ENCODE measurements around the gene ATP1A3. TPM values are rescaled to one million over a fixed set of nuclear protein-coding genes. Genes with fewer than 3 reads are reported as not detected.

ATP1A3 gene
- total RNA-seq, 3 donors from 2014 or later, result 2.8 to 4.9 (median 3.7) TPM

DNA sequence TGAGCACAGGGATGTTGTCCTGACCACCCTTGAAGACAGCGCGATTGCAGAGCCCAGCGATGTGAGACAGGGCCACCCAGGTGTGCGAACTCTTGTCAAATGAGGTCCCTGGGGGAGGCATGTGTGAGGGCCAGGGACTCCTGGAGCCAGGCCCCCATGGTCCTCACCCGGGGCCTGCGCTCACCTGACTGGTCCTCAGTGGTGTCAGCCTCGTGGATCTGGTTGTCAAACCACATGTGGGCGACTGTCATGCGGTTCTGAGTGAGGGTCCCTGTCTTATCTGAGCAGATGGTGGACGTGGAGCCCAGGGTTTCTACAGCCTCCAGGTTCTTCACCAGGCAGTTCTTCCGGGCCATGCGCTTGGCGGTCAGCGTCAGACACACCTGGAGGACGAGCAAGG lies 12.3 kb downstream of the ATP1A3 start:
- Mint-ChIP-seq H3K4me3 (no peak overlapping the region), H3K27me3 (ENCODE audit: low read depth) (no peaks in the 10 kb centered on the region), H3K36me3 (ENCODE audit: insufficient read depth) (no peaks in the 10 kb centered on the region), H3K9me3 (no peaks in the 10 kb centered on the region), H3K4me1 (ENCODE audit: low read depth) (no peaks in the 10 kb centered on the region)
- ATAC-seq (no peak), DNase-seq (no peak)

DNA sequence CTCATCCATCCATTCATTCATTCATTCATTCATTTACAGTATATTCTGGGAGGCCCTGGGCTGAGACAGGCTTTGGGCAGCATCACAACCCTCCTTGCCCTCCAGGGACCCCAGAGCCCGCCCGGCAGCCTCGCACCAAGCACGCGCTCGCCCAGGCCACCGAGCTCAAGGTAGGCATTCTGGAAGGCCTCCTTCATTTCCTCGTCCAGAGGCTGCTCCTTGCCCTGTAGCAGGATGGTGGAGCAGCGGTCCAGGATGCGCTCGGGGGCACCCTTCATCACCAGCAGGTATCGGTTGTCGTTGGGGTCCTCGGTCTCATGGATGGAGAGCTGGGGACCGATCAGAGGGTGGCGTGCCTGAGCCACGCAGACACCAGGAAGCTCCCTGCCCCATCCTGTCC lies 15.6 kb downstream of the ATP1A3 start:
- ATAC-seq (no peak), DNase-seq (no peak)
- Mint-ChIP-seq H3K36me3 (ENCODE audit: insufficient read depth) (peaks cover 1% of the 10 kb centered on the region), H3K4me3 (no peak overlapping the region), H3K9me3 (no peaks in the 10 kb centered on the region), H3K27me3 (ENCODE audit: low read depth) (no peaks in the 10 kb centered on the region), H3K4me1 (ENCODE audit: low read depth) (no peaks in the 10 kb centered on the region)

DNA sequence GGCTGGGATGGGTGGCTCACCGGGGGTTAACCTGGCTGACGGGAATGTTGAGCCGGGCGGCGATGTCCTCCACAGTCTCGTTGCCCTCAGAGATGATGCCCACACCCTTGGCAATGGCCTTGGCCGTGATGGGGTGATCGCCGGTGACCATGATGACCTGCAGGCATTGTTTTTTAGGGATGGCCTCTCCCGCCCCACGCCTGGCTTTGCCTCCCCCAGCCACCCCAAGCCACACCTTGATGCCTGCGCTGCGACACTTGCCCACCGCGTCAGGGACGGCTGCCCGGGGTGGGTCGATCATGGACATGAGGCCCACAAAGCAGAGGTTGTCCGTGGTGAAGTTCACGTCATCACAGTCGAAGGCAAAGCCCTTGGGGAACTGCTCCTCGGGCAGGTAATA lies 16.1 kb downstream of the ATP1A3 start:
- H3K36me3 Mint-ChIP-seq (ENCODE audit: insufficient read depth), result peaks cover 1% of the 10 kb centered on the region
- DNase-seq (no peak), ATAC-seq (no peak)
- H3K27me3 Mint-ChIP-seq (ENCODE audit: low read depth), result no peaks in the 10 kb centered on the region
- no peaks in the 10 kb centered on the region for H3K9me3 Mint-ChIP-seq
- H3K4me1 Mint-ChIP-seq (ENCODE audit: low read depth), result no peaks in the 10 kb centered on the region
- no peak overlapping the region for H3K4me3 Mint-ChIP-seq

DNA sequence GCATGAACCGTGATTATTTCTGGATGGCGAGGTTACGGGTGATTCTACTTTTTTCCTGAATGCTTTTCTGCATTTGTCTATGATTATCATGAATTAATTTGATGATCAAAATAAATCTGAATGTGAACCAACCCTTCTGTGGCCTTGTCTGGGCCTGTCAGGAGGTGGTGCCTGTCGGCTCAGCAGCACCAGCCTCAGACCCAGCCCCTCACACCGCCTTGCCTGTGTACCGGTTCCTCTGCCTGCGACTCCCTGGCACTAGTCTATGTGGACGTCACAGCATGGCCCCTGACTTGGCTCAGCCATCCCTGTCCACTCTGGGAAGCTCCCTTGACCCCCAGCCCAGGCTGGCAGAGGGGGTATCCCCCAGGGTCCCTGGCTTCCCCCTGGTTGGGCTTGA lies 19.4 kb downstream of the ATP1A3 start:
- Mint-ChIP-seq H3K9me3 (no peaks in the 10 kb centered on the region), H3K36me3 (ENCODE audit: insufficient read depth) (peaks cover 1% of the 10 kb centered on the region), H3K4me3 (no peak overlapping the region), H3K27me3 (ENCODE audit: low read depth) (no peaks in the 10 kb centered on the region), H3K4me1 (ENCODE audit: low read depth) (no peaks in the 10 kb centered on the region)
- no peak for ATAC-seq
- no peak for DNase-seq

DNA sequence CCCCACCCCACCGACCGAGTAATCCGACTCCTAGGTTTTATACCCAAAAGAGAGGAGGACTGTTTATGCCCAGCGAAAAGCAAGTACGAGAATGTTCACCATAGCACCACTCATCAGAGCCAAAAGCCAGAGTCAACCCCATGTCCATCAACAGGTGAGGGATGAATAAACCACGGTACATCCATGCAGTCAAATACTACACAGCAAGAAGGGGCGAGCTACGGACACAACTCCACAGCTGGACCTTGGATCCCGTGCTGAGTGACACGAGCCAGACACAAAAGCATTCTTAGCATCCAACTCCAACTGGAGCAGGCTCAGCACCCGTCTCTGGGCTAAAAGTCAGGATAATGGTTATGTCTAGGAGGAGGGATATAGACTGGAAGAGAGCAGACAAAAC lies 22.7 kb downstream of the ATP1A3 start:
- Mint-ChIP-seq H3K4me3 (no peak overlapping the region), H3K36me3 (ENCODE audit: insufficient read depth) (peaks cover 1% of the 10 kb centered on the region), H3K27me3 (ENCODE audit: low read depth) (no peaks in the 10 kb centered on the region), H3K4me1 (ENCODE audit: low read depth) (no peaks in the 10 kb centered on the region), H3K9me3 (no peaks in the 10 kb centered on the region)
- ATAC-seq (no peak), DNase-seq (no peak)

DNA sequence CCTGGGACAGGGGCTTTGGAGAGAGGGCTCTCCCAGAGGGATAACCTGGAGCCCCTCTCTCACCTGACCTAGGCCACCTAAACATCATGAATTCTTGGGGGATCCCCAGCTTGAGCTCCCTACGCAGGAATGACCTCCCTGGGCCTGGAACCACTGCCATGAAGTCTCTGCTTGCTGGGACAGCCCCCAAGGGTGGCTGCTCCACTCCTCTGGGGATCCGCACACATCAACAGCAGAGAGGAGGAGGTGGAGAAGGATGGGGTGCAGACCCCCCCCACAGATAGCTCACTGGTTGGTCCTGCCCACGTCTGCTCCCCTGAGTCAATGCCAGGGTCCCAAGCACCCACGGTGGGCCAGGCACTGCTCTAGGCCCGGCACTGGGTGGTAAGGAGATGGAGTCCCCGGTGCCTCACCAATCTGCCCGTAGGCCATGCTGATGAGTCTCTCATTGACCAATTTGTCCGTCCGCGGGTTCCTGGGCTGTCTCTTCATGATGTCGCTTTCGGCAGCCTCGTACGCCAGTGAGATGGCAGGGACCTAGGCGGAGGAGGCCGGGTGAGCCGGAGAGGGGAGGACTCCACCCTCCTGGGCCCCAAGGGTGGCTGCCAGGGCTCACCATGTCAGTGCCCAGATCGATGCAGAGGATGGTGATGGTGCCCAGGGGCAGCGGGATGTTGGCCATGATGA lies 24.1 kb downstream of the ATP1A3 start:
- Mint-ChIP-seq H3K9me3 (no peaks in the 10 kb centered on the region), H3K27me3 (ENCODE audit: low read depth) (no peaks in the 10 kb centered on the region), H3K36me3 (ENCODE audit: insufficient read depth) (peaks cover 1% of the 10 kb centered on the region), H3K4me3 (no peak overlapping the region), H3K4me1 (ENCODE audit: low read depth) (no peaks in the 10 kb centered on the region)
- DNase-seq, result no peak
- no peak for ATAC-seq

DNA sequence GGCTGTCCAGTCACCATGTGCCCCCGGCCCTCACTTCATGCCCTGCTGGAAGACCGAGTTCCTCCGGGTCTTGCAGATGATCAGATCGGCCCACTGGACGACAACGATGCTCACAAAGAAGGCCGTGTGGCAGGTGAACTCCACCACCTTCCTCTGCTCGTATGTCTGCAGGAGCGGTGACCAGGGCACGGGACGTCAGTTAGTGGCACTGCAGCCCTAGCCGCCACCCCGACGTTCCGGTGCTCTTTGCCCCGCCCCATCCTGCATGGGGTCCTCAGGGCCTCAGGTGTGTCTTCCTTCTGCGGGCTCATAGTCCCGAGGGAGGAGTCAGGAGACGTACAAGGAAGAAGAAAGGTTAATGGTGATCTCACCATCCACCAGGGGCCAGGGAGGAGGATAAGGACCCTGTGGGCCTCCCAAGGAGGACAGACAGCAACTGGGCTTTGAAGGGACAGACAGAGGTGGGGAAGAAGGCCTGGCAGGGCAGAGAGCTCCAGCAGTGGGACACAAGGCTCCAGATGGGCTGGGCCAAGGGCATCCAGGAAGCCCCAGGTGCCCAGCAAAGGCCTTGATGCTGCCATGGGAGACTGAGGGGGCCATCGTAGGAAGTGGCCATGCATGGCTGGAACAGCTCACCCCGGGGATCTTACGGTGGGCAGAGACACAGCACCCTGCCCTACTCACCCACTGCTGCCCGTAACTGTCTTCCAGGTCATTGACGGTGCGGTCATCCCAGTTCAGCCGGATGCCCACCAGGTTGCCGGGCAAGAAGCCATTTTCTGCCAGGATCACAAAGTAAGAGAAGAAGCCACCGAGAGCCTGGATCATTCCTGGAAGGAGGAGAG lies 25.1 kb downstream of the ATP1A3 start:
- DNase-seq (no peak), ATAC-seq (no peak)
- Mint-ChIP-seq H3K9me3 (no peaks in the 10 kb centered on the region), H3K4me1 (ENCODE audit: low read depth) (no peaks in the 10 kb centered on the region), H3K36me3 (ENCODE audit: insufficient read depth) (no peaks in the 10 kb centered on the region), H3K4me3 (no peak overlapping the region), H3K27me3 (ENCODE audit: low read depth) (no peaks in the 10 kb centered on the region)

DNA sequence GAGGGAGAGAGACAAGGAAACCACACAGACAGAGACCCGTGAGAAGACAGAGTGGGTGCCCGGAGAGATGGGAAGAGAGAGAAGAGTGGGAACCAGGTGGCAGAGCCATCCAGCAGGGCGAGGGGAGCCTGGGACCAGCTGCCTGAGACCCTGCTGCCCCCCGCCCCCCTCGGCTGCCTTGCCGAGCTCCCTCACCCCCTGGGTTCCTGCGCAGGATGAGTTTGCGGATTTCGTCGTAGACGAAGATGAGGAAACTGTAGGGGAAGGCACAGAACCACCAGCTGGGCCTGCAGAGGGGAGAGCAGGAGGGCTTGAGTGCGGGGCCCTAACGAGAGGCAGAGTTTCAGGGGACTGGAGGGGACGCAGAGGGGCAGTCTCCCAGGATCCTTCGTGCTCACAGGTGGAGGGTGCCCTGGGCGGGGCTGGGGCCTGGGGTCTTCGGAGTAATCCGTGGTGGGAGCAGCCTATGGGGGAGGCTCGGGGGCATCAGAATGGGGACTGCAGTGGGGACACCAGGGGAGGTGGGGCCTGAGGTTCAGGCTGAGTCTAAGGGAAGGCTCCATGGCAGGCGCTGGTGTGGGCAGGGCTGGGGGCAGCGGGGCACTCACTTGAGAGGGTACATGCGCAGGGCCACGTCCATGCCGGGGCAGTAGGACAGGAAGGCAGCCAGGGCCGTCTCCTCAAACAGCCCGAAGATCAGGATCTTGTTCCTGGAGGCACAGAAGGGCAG lies 26.8 kb downstream of the ATP1A3 start:
- DNase-seq (no peak), ATAC-seq (no peak)
- H3K4me1 Mint-ChIP-seq (ENCODE audit: low read depth), result no peaks in the 10 kb centered on the region
- H3K9me3 Mint-ChIP-seq, result no peaks in the 10 kb centered on the region
- no peaks in the 10 kb centered on the region for H3K36me3 Mint-ChIP-seq (ENCODE audit: insufficient read depth)
- no peak overlapping the region for H3K4me3 Mint-ChIP-seq
- no peaks in the 10 kb centered on the region for H3K27me3 Mint-ChIP-seq (ENCODE audit: low read depth)

DNA sequence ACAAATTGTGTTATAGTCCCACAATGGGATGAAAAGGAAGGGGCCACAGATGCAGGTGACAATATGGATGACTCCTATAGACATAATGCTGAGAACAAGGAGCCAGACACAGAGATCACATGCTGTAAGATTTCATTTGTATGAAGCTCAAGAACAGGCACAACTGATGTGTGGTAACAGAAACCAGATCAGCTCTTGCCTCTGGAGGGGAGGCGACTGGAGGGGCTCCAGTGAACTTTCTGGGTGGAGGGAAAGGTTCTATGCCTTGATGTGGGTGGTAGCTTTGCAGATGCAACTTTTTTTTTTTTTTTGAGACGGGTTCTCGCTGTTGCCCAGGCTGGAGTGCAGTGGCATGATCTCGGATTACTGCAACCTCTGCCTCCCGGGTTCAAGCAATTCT lies 28.9 kb downstream of the ATP1A3 start:
- DNase-seq (no peak), ATAC-seq (no peak)
- Mint-ChIP-seq H3K9me3 (no peaks in the 10 kb centered on the region), H3K4me3 (no peak overlapping the region), H3K27me3 (ENCODE audit: low read depth) (no peaks in the 10 kb centered on the region), H3K4me1 (ENCODE audit: low read depth) (no peaks in the 10 kb centered on the region), H3K36me3 (ENCODE audit: insufficient read depth) (no peaks in the 10 kb centered on the region)

DNA sequence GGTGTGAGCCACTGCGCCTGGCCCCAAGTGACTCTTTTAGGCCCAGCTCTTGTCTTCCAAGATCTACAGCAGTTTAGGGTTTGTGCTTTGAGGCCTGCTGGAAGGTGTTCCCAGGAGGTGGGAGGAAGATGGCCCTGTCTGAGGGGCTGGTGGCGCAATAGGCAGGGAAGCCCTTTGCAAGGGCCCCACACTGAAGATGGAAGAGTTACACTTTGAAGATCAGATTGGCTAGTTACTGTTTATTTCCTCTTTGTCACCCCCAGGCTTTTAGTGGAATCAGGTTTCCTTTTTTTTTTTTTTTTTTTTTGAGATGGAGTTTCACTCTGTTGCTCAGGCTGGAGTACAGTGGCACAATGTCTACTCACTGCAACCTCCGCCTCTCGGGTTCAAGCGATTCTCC lies 33.1 kb downstream of the ATP1A3 start:
- H3K4me1 Mint-ChIP-seq (ENCODE audit: low read depth), result peaks cover 14% of the 10 kb centered on the region
- peaks cover 3% of the 10 kb centered on the region for H3K36me3 Mint-ChIP-seq (ENCODE audit: insufficient read depth)
- H3K9me3 Mint-ChIP-seq, result no peaks in the 10 kb centered on the region
- no peak overlapping the region for H3K4me3 Mint-ChIP-seq
- H3K27me3 Mint-ChIP-seq (ENCODE audit: low read depth), result no peaks in the 10 kb centered on the region
- DNase-seq, result no peak
- no peak for ATAC-seq

DNA sequence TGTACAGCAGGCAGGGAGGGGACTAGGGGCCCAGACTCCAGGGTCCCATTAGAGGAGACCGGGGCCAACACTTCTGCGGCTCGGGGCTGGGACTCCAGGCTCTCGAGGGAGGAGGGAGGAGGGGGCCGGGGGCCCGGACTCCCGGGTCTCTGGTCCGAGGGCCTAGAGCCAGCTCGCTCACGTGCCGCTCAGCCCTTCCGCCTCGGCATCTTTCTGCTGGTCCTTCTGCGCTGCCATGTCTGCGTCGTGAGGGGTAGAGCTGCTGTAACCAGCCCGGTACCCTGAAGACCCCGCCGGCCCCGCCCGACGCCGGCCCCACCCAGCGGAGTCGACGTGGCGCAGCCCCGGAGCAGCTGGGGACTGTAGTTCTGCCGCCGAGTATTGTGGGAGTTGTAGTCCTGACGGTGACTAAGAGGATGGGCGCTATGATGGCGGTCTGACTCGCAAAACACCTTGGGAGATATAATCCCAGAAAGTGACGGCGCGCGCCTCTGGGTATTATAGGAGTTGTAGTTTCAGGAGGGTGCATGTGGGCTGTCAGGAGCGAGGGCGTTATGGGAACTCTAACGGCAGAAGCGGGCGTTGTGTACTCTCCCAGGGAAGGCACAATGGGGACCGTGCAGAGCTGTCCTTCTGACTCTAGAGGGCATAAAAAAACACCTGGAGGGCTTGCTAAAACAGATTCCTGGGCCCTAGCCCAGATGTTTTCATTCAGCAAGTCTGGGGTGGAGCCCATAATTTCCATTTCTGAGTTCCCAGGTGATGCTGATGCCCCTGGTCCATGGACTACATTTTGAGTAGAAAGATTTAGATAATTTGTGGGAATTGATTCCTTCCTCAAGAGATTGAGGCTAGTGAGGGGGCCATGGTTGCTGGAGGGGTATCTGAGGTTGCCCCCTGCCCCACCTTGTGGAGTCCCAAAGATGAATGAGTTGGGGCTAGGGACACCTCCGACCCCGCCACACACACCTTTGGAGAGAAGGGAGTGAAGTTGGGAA lies 34.7 kb downstream of the ATP1A3 start, which contains the start of gene RABAC1:
Gene RABAC1, minus strand, starts transcription at position 266 of the 998 bp plus-strand sequence. Its CDS starts 29 bp downstream, at position 237.
- DNase-seq (peak; percentile 84), ATAC-seq (peak; percentile 94 to 95)
- H3K4me3 Mint-ChIP-seq, result peak within 1 kb of the TSS; percentile 92
- H3K27me3 Mint-ChIP-seq (ENCODE audit: low read depth), result no peaks in the 10 kb centered on the region
- peaks cover 3% of the 10 kb centered on the region for H3K36me3 Mint-ChIP-seq (ENCODE audit: insufficient read depth)
- H3K4me1 Mint-ChIP-seq (ENCODE audit: low read depth), result peaks cover 14% of the 10 kb centered on the region
- H3K9me3 Mint-ChIP-seq, result no peaks in the 10 kb centered on the region

DNA sequence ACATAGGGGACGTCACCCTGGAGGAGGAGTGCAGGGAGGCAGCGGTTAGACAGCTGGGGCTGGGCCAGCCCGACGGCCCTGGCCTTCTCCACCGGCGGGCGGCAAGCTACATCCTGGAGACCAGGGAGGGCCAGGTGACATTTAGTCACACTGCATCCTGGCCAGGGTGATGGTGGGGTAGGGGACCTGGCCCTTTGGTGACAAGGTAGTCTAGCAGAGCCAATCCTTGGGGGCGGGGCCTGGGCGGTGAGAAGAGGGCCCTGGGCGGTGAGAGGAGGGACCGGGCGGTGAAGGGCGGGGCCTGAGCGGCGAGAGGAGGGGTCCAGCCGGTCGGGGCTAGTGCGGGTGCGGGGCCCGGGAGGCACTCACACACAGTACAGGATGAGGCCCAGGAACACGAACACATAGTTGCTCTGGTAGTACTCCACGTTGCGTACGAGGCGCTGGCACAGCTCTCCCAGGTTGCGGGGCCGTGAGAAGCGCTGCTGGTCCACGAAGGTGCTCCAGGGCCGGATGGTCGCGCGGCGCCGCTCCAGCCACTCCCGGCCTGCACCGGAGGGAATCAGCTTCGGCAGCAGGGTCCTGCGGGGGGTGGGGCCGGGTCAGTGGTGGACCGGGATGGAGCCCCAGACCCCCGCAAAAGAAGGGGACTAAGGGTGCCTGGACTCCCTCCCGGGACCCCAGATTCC lies 35.5 kb downstream of the ATP1A3 start:
- DNase-seq (peak; percentile 78), ATAC-seq (peak; percentile 72 to 74)
- Mint-ChIP-seq H3K36me3 (ENCODE audit: insufficient read depth) (peaks cover 3% of the 10 kb centered on the region), H3K9me3 (no peaks in the 10 kb centered on the region), H3K4me1 (ENCODE audit: low read depth) (peaks cover 14% of the 10 kb centered on the region), H3K4me3 (peak overlapping the region; percentile 92), H3K27me3 (ENCODE audit: low read depth) (no peaks in the 10 kb centered on the region)

DNA sequence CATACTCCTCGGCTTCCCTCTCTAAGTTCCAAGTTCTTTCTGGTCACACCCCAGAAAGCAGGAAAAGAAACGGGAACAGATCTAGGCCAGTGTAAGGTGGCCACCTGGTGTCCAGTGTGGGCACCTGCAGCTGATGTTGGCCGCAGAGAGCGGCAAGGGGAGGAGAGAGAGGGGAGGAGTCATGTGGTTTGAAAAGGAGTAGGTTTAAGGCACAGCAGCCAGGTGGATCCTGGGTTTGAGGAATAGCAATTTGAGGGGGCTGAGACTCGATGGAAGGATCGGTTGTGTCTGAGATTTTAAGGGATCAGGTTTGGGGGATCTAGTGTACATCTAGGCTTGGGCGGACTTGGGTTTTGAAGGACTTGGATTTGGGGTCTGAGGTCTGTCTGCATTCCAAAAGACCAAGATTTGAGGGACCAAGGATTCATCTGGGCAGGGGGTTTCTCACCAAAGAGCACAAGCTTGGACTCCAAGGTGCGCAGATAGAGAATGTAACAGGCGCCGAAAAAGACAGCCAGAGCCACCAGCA lies 36.1 kb downstream of the ATP1A3 start:
- H3K4me1 Mint-ChIP-seq (ENCODE audit: low read depth), result peaks cover 14% of the 10 kb centered on the region
- H3K27me3 Mint-ChIP-seq (ENCODE audit: low read depth), result no peaks in the 10 kb centered on the region
- DNase-seq (no peak), ATAC-seq (peak in 1 of 2 donors; percentile 18)
- peak overlapping the region; percentile 92 for H3K4me3 Mint-ChIP-seq
- H3K9me3 Mint-ChIP-seq, result no peaks in the 10 kb centered on the region
- peaks cover 3% of the 10 kb centered on the region for H3K36me3 Mint-ChIP-seq (ENCODE audit: insufficient read depth)

Data from activated T-cell treated with anti-CD3 and anti-CD28 coated beads, Interleukin-2, amount 50 U/mL, for 4 hours (primary cell).